HEK293 (cell line): ENCODE data around the gene PITPNM3.

Experiments
- YY1 ChIP-seq: fragments of 450-650 bp; formaldehyde crosslinking; IDR thresholded peaks from 2 replicates; pipeline ENCODE4 v1.5.1; 2018; ENCODE audit warnings: missing biosample characterization, missing genetic modification characterization
- TF ChIP-seq, protein P1 (sequence below): fragments of 450-650 bp; formaldehyde crosslinking; IDR thresholded peaks from 2 replicates; pipeline ENCODE4 v1.5.1; 2016; ENCODE audit warnings: missing biosample characterization, missing genetic modification characterization, low read depth
- TF ChIP-seq, protein P2 (sequence below): fragments of 450-650 bp; formaldehyde crosslinking; IDR thresholded peaks from 2 replicates; pipeline ENCODE4 v1.5.1; 2016; ENCODE audit warnings: missing biosample characterization, missing genetic modification characterization

DNA sequence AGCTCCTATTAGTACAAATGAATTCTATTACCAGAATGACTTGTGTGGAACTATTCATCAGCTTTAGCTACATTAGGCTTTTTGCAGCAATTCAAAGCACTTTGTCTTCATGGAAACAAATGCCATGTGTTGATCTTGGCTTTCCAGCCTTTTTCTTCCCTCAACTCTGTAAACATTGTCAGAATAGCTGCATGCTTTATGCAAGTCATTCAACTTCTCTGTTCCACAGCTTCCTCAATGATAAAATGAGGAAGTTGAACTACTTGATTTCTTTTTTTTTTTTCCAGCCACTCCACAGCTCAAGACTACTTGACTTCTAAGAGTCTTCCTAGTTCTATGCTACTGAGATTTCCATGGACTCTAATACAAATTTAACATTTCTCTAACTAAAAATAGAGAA lies 43.0 kb upstream of the PITPNM3 start:
- TF ChIP-seq, protein P1, sequence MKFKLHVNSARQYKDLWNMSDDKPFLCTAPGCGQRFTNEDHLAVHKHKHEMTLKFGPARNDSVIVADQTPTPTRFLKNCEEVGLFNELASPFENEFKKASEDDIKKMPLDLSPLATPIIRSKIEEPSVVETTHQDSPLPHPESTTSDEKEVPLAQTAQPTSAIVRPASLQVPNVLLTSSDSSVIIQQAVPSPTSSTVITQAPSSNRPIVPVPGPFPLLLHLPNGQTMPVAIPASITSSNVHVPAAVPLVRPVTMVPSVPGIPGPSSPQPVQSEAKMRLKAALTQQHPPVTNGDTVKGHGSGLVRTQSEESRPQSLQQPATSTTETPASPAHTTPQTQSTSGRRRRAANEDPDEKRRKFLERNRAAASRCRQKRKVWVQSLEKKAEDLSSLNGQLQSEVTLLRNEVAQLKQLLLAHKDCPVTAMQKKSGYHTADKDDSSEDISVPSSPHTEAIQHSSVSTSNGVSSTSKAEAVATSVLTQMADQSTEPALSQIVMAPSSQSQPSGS: no peak
- TF ChIP-seq, protein P2, sequence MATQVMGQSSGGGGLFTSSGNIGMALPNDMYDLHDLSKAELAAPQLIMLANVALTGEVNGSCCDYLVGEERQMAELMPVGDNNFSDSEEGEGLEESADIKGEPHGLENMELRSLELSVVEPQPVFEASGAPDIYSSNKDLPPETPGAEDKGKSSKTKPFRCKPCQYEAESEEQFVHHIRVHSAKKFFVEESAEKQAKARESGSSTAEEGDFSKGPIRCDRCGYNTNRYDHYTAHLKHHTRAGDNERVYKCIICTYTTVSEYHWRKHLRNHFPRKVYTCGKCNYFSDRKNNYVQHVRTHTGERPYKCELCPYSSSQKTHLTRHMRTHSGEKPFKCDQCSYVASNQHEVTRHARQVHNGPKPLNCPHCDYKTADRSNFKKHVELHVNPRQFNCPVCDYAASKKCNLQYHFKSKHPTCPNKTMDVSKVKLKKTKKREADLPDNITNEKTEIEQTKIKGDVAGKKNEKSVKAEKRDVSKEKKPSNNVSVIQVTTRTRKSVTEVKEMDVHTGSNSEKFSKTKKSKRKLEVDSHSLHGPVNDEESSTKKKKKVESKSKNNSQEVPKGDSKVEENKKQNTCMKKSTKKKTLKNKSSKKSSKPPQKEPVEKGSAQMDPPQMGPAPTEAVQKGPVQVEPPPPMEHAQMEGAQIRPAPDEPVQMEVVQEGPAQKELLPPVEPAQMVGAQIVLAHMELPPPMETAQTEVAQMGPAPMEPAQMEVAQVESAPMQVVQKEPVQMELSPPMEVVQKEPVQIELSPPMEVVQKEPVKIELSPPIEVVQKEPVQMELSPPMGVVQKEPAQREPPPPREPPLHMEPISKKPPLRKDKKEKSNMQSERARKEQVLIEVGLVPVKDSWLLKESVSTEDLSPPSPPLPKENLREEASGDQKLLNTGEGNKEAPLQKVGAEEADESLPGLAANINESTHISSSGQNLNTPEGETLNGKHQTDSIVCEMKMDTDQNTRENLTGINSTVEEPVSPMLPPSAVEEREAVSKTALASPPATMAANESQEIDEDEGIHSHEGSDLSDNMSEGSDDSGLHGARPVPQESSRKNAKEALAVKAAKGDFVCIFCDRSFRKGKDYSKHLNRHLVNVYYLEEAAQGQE: no peak
- TF ChIP-seq YY1 (tag by site-specific recombination): no peak
